ENCODE results near the gene ANTXR2.
"Not testable (repeated sequence)": the region's sequence is repeated elsewhere in the genome, so short reads cannot be mapped to it uniquely, and the experiment has no call there.

The ANTXR2 gene

DNA sequence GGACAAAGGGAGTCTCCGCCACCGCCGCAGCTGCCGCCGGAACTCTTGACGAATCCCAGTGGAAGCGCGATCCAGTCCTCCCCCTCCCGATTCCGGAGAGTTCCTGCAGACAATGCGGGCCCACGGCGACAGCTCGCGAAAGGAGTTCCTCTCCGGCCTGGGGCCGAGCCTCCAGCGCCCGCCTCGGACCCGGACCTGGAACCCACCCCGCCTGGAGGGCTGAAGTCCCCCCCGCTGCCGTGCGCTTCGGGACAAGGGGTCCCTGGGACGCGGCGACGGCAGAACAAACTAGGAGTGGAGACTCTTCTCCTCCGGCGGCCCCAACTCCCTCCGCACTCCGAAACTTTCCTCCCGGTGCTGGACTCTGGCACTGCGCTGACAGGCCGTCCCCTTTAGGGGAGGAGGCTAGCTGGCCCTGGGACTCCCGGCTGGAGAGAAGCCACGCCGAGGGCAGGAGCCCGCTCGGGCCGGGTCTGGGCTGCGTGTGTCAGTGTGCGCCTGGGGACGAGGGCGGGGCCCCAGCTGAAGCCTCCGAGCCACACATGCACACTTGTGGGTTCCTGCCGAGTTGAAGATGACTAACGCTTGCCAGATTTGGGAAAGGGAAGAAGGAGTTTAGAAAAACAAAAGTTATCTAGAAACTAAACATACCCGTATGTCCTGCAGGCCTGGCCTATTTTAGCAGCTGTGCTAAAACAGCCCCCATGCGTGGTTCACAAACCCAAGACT lies at the start of gene ANTXR2:
Gene ANTXR2, minus strand, starts transcription at position 486 of the 729 bp plus-strand sequence. CDS start 669 bp downstream, outside the sequence.
- DNase-seq (ENCODE audit: low spot score) = peak; percentile 96

DNA sequence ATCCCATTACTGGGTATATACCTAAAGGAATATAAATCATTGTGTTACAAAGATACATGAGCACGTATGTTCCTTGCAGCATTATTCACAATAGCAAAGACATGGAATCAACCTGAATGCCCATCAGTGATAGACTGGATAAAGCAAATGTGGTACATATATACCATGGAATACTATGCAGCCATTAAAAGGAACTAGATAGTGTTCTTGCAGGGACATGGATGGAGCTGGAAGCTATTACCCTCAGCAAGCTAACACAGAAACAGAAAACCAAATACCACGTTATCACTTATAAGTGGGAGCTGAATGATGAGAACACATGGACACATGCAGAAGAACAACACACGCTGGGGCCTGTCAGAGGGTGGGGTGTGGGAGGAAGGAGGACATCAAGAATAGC lies 48.8 kb upstream of the ANTXR2 start:
- not testable (repeated sequence) for DNase-seq (ENCODE audit: low spot score)

DNA sequence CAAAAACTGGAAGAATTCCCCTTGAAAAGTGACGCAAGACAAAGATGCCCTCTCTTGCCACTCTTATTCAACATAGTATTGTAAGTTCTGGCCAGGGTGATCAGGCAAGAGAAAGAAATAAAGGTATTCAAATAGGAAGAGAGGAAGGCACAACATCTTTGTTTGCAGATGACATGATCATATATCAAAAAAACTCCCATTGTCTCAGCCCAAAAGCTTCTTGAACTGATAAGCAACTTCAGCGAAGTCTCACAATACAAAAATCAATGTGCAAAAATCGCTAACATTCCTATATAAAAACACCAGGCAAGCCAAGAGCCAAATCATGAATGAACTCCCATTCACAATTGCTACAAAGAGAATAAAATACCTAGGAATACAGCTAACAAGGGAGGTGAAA lies 46.6 kb upstream of the ANTXR2 start:
- DNase-seq (ENCODE audit: low spot score) = not testable (repeated sequence)

DNA sequence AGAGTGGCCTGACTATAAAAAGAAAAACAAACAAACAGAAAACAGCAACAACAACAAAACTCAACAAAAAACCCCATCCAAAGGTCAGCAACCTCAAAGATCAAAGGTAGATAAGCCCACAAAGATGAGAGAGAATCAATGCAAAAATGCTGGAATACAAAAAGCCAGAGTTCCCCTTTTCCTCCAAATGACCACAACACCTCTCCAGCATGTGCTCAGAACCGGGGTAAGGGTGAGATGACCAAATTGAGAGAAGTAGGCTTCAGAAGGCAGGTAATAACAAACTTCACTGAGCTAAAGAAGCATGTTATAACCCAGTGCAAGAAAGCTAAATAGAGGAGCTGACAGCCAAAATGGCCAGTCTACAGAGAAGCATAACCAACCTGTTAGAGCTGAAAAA lies 43.5 kb upstream of the ANTXR2 start:
- DNase-seq (ENCODE audit: low spot score) = no peak

DNA sequence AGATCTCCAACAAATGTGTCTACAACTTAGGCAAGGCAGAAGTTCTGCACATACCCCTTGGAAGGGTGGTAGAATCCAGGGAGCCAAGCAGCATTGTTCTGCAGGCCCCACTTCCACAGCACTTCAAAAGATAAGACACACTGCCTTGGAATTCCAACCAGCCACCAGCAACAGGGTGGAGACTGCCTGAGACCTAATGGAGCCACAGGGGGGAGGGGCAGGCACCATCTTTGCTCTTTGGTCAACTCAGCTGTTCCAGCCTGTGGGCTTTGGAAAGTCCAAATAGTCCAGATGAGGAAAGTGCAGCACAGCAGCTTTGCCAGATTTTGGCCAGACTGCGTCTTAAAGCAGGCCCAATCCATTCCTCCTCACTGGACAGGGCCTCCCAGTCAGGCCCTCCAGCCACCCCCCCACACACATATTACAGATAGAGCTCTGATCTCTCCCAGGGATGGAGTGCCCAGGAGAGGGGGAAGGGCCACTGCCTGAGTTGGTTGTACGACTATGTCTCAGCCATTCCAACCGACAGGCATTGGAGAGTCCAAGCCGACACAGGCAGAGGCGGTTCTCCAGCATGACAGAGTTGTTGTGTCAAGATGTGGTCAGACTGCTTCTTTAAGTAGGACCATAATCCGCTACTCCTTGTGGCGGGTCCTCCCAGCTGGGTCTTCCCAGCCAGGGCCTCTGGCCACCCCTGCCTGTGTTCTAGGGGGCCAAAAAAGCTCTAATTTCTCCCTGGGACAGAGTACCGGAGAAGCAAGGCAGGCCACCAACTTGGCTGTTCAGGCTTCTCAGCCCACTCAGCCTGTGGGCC lies 42.5 kb upstream of the ANTXR2 start:
- DNase-seq (ENCODE audit: low spot score) = peak; percentile 32

DNA sequence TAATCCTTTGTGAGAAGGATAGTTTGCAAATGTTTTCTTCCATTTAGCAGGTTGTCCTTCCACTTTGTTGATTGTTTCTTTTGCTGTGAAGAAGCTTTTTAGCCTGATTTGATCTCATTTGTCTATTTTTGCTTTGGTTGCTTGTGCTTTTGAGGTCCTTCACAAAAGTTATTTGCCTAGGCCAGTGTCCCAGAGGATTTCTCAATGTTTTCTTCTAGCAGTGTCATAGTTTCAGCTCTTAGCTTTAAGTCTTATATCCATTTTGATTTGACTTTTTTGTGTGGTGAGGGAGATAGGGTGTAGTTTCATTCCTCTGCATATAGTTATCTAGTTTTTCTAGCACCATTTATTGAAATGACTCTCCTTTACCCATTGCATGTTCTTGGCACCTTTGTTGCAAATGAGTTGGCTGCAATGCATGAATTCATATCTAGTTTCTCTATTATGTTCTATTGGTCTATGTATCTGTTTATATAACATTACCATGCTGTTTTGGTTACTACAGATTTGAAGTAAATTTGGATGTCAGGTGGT lies 41.8 kb upstream of the ANTXR2 start:
- no peak for DNase-seq (ENCODE audit: low spot score)

DNA sequence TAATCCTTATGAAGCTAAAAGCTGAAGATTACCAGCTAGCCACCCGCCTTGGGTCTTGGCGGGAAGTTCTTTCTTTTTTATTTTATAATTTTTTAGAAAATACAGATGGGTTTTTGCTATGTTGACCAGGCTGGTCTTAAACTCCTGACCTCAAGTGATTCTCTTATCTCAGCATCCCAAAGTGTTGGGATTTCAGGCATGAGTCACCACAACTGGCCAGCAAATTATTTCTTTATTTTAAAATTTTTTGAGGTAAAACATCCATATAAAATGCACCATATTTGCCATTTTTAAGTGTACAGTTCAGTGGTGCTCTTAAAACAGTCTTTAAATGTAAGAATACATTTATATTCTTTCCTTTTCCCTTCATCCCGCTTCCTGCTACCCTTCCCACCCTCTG lies 40.6 kb upstream of the ANTXR2 start:
- DNase-seq (ENCODE audit: low spot score) = no peak

DNA sequence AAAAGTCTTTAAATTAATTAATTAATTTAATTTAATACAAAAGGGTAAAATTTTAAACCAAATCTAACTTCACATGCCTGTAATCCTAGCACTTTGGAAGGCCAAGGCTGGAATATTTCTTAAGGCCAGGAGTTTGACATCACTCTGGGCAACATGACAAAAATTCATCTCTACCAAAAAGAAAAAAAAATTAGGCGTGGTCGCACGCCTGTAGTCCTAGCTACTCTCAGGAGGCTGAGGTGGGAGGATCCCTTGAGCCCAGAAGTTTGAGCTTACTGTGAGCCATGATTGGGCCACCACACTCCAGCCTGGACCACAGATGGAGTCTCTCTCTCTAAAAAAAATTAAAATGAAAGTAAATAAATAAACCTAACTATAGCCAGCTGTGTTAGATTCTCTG lies 39.2 kb upstream of the ANTXR2 start:
- peak; percentile 34 for DNase-seq (ENCODE audit: low spot score)

DNA sequence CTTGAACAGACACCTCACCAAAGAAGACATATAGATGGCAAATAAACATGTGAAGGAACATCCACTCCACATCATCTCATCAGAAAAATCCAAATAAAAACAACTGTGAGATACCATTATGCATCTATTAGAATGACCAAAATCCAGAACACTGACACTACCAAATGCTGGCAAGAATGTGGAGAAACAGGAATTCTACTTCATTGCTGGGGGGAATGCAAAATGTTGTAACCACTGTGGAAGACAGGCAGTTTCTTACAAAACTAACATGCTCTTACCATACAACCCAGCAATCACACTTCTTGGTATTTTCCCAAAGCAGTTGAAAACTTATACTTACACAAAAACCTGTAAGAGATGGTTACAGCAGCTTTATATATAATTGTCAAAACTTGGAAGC lies 38.2 kb upstream of the ANTXR2 start:
- DNase-seq (ENCODE audit: low spot score) = no peak

DNA sequence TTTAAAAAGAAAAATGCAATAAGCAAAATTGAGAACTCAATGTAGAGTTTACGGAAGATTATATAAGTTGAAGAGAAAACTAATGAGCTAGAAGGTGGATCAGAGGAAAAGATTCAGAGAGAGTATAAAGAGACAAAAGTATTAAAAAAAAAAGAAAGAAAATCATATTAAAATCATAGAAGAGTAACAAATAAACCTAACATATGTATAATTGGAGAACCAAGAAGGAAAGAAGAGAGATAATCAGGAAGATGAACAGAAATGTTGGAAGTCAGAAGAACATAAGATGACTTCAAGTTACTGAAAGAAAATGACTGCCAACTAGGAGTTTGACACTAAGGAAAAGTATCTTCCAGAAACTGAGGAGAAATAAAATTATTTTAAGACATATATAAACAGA lies 34.3 kb upstream of the ANTXR2 start:
- no peak for DNase-seq (ENCODE audit: low spot score)

DNA sequence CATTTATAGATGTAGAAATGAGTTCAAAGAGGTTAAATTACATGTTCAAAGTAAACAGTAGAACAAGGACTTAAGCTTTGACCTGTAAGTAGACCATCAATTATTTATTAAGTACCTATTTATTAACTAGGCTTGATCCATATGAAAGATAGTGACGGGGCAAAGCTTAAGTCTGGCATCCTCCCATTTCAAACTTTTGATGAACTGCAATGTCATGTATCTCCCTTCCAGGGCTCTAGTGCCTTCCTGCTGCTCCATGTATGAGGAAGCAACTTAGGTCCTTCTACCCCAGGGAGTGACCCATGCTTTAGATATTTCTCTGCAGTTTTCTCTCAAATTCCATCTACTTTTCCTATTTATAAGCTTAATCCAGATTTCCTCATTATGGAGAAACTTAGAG lies 31.9 kb upstream of the ANTXR2 start:
- no peak for DNase-seq (ENCODE audit: low spot score)

DNA sequence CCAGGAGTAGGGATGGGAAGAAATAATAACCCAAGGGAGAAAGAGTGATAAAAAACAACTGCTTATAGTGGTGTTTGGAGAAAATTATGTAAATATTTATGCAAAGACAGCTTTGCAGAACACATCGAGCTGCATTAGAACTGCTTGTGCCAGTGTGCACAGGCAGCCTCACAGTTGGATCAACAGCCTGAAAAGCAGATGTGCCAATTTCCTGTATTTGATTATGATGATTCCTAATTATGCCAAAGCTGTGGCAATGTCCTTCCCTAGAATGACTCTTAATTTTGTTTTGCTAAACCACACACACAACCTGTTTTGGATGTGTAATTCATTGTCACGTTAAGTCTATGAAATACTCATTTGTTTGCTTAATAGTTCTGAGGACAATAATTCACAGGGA lies 30.6 kb upstream of the ANTXR2 start:
- DNase-seq (ENCODE audit: low spot score) = no peak

DNA sequence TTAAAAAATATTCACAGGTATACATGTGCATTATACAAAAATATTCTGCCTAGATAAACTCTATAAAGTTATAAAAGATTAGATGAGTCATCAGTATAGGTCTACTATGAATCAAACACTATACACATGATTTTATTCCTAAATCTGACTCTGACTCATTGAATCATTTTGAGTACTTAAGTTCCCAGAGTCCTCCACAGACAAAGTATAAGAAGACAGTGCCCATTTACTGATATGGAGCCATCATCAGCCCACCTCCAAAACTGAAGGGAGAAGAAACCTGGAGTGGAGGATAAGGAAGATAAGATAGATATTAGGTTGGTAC lies 28.7 kb upstream of the ANTXR2 start:
- no peak for DNase-seq (ENCODE audit: low spot score)

DNA sequence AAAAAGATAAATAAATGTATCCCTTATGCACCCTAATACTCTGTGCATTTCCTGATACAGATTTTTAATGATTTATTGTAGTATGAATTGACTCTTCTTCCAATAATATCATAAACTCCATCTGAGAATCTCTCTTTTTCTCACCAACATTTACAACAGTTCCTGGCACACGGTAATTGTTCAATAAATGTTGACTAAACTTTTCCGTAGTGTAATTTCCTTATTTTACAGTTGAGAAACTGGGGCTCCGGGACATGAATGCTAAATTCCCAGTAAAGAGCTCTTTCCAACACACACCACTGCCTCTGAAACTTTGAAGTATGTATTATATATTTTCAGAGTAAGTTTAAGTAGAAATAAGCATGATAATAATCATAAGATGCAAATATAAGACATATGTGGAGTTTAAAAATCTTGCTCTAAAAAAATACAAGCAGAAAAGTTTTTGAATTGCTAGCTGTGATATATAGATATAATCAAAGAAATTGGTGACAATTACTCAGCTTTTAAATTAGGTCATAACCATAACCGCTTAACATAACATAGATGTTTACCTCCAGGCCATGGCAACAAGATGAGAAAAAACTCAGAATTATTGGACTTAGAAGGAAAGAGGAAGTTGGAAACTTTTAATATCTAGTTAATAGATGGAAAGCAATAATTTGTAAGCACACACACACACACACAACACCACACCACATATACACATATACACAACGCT lies 28.2 kb upstream of the ANTXR2 start:
- DNase-seq (ENCODE audit: low spot score) = no peak

DNA sequence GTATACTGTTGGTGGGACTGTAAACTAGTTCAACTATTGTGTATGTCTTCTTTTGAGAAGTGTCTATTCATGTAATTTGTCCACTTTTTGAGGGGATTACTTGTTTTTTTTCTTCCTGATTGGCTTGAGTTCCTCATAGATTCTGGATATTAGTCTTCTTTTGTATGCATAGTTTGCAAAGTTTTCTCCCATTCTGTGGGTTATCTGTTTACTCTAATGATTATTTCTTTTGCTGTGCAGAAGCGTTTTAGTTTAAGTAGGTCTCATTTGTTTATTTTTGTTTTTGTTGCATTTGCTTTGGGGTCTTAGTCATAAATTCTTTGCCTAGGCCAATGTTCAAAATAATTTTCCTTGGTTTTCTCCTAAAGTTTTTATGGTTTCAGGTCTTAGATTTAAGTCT lies 26.6 kb upstream of the ANTXR2 start:
- DNase-seq (ENCODE audit: low spot score) = no peak

DNA sequence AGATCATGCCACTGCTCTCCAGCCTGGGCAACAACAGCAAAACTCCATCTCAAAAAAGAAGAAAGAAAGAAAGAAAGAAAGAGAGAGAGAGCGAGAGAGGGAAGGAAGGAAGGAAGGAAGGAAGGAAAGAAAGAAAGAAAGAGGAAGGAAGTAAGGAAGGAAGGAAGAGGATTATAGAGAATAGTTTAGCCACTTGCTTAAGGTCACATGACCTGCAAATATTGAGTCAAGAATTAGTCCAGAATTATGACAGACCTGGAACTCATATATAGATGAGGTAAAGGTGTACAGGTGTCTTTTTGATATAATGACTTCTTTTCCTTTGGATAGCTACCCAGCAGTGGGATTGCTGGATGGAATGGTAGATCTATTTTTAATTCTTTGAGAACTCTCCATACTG lies 25.6 kb upstream of the ANTXR2 start:
- no peak for DNase-seq (ENCODE audit: low spot score)

DNA sequence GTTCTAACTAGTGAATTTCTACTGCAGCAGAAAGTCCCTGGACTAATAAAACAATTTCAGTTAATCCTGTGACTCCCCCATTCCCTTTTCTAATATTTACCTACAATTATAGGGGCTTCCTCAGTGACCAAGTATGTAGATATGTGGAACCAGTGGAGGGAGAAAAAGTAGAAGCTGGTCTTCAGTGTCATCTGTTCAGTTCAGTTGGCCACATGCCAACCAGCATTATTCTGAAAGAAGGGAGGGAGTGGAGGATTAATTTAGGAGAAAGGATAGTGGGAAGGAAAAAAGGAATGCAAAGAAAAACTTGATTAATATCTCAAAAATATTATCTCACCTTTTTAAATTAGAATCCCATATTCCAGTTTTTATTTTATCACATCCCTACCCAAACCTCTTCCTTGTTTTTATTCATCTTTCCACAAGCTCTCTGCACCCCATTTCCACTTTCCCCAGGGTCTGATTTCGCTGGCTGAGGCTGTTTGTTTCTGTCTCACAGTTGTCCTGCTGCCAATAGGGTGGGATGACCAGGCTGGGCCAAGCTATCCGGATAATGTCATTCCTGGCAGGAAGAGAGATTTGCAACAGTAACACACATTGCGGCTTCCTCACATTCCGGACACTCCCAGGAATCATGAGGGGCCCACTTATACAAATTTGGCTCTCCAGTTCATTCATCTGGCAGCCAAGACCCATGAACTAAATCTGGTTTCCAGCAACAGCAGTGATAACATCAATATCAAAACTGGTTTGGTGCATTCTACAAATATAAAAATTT lies 24.6 kb upstream of the ANTXR2 start:
- DNase-seq (ENCODE audit: low spot score) = peak; percentile 86

DNA sequence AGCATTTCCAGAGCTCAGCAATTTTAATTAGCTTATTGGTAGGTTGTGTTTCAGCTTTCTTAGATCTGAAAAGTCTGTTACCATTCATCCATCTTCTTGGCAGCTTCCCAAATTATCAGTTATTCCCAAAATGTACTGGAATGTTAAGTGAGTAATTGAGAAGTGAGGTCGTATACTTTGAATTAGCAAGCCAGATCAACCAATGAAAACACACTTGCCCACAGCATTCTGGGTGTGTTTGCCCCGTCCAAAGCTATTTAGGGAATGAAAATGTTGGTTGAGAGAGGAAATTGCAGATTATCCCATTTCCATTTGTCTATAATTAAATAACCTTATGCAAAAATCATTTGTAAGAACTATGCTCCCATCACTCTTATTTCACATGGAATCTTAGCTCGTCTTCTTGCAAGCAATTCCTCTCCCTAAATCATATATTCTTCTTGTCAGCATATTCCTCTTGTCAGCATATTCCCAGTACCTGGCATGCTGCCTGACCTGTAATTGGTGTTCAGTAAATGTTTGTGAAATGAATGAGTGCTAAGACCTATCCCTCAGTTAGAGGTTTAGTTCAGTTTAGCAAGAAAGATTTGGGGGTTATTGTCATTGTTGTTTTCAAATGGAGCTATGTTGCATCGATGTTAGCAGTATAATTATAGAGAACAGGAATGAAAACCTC lies 23.3 kb upstream of the ANTXR2 start:
- no peak for DNase-seq (ENCODE audit: low spot score)

DNA sequence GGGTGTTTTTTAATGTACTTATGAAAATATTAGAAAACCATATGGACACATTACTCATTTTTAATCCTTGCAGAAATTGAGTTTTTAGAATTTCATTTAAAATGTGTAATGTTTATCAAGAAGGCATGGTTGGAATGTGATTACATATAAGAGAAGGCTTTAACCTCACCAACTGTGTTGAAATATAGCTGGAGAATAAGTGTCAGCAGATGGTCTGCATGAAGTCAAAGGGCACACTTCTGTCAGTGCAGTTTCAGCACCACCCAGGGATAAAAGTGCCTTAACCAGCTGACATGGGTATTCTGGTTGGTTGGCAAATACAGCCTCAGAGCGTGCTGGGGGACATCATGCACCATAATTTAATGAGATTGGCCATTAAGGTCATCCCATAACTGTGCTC lies 21.2 kb upstream of the ANTXR2 start:
- DNase-seq (ENCODE audit: low spot score) = no peak

DNA sequence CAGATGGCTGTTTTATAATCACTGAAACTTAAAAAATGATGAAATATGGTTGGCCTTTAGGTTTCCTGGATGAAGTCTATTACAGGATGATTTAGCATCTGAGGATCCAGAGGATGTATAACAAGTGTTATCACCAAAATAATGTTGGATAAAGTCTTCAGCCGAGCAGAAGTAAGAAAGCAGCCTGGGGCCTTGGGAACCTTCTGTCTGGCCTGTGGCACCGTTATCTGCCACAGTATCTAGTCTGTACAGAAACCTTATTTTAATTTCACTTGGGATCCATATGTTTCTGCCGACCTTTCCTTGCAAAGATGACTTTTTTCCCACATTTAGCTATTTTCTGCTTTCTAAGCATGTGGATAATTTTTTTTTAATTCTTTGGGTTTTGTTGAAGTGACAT lies 20.5 kb upstream of the ANTXR2 start:
- no peak for DNase-seq (ENCODE audit: low spot score)

DNA sequence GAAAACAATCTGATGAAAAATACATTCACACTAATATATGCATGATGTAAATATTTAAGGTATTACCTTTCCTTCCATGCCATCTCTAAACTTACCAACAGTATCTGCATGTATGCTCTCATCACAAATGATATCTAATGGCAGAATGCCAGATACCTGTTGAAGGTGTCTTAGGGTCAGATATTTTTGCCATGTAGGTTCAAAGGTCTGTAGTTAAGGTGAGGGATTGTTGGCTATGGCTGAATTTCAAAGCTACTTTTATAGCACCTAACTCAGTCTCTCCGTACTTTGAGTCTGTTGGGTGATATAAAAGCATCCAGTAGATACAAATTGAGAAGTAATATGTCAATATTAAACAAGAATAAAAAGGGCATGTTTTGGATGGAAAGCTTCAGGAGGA lies 19.8 kb upstream of the ANTXR2 start:
- DNase-seq (ENCODE audit: low spot score) = no peak

All from AG08395 (cell line).